ENCODE measurements around the gene ABCC2. TPM values are rescaled to one million over a fixed set of nuclear protein-coding genes. Genes with fewer than 3 reads are reported as not detected.

ABCC2 gene
- total and polyA plus RNA-seq, 2 donors from 2014 or later, result 2.3 to 15.4 TPM

DNA sequence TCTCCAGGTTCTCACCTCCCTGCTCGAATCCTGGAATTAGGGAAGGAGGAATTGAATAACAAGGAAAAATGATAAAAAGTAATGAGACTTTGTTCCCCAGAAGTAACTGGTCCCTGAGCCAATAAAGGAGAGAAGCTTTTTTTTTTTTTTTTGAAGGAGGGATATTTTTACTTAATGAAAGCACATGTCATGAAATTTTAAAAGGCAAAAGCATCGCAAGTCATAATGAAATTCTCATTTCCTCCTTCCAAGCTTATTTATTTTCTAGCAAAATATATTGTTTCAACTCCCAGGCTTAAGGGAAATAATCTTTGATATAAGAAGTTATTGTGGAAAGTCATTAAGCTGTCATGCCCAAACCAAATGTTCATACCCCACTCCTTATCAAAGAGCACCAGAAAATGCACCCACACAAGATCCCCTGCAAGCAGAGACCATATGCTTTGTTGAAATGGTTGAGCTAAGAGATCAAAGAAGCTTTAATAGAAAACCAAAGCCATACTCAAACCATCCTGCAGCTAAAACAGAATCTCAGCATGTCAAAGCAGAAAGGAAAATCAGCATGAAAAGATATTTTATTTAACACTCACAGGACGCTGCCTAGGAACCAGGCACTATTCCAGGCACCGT, 16.7 kb upstream of the ABCC2 start:
- no peak for DNase-seq
- no peak overlapping the region for H3K9ac ChIP-seq (ENCODE audit: low read length in 3 of 3)
- no peak for FAIRE-seq
- TF ChIP-seq, protein P1, sequence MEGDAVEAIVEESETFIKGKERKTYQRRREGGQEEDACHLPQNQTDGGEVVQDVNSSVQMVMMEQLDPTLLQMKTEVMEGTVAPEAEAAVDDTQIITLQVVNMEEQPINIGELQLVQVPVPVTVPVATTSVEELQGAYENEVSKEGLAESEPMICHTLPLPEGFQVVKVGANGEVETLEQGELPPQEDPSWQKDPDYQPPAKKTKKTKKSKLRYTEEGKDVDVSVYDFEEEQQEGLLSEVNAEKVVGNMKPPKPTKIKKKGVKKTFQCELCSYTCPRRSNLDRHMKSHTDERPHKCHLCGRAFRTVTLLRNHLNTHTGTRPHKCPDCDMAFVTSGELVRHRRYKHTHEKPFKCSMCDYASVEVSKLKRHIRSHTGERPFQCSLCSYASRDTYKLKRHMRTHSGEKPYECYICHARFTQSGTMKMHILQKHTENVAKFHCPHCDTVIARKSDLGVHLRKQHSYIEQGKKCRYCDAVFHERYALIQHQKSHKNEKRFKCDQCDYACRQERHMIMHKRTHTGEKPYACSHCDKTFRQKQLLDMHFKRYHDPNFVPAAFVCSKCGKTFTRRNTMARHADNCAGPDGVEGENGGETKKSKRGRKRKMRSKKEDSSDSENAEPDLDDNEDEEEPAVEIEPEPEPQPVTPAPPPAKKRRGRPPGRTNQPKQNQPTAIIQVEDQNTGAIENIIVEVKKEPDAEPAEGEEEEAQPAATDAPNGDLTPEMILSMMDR (IDR thresholded peaks at IDR 0.05; ENCODE audit: borderline replicate concordance, extremely low read depth, insufficient read depth), result no peak
- no peaks in the 10 kb centered on the region for H3K27me3 ChIP-seq (ENCODE audit: control insufficient read depth, insufficient read depth, low read length)
- H3K36me3 ChIP-seq (ENCODE audit: control insufficient read depth in 2 of 3, insufficient read depth in 3 of 3, low read length in 3 of 3), result no peaks in the 10 kb centered on the region
- no peaks in the 10 kb centered on the region for H3K9me3 ChIP-seq (ENCODE audit: control insufficient read depth in 2 of 3, insufficient read depth in 1 of 3, low read length in 3 of 3)
- intact Hi-C loops (cut with DNase I), result no loop called here
- H3K27ac ChIP-seq (ENCODE audit: low read depth in 2 of 2, low read length in 2 of 2), result no peak overlapping the region
- H3K4me1 ChIP-seq (ENCODE audit: control insufficient read depth in 2 of 3, insufficient read depth in 2 of 3, low read depth in 1 of 3, low read length in 3 of 3), result no peaks in the 10 kb centered on the region
- no peak overlapping the region for H3K4me3 ChIP-seq (ENCODE audit: low read length in 3 of 3)

DNA sequence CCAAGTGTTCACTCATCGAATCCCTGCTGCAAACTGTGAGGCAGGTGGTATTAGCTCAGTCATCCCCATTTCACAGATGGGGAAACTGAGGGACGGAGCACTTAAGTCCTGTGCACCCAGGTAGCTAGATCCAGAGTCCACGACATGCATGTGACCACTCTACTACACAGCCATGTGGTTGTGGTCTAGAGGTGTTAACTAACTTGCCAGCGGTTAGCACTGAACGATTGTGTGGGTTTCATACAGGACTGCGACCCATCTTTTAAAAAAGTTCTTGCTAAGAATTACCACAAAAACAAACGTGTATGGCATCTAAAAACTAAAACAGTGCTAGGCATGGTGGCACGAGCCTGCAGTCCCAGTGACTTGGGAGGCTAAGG, 16.1 kb upstream of the ABCC2 start:
- FAIRE-seq (no peak), DNase-seq (no peak)
- H3K36me3 ChIP-seq (ENCODE audit: control insufficient read depth in 2 of 3, insufficient read depth in 3 of 3, low read length in 3 of 3), result no peaks in the 10 kb centered on the region
- H3K4me1 ChIP-seq (ENCODE audit: control insufficient read depth in 2 of 3, insufficient read depth in 2 of 3, low read depth in 1 of 3, low read length in 3 of 3), result no peaks in the 10 kb centered on the region
- TF ChIP-seq, protein P1 (IDR thresholded peaks at IDR 0.05; ENCODE audit: borderline replicate concordance, extremely low read depth, insufficient read depth), result no peak
- H3K27ac ChIP-seq (ENCODE audit: low read depth in 2 of 2, low read length in 2 of 2), result no peak overlapping the region
- H3K9me3 ChIP-seq (ENCODE audit: control insufficient read depth in 2 of 3, insufficient read depth in 1 of 3, low read length in 3 of 3), result no peaks in the 10 kb centered on the region
- no peaks in the 10 kb centered on the region for H3K27me3 ChIP-seq (ENCODE audit: control insufficient read depth, insufficient read depth, low read length)
- intact Hi-C loops (cut with DNase I), result no loop called here
- no peak overlapping the region for H3K9ac ChIP-seq (ENCODE audit: low read length in 3 of 3)
- no peak overlapping the region for H3K4me3 ChIP-seq (ENCODE audit: low read length in 3 of 3)

DNA sequence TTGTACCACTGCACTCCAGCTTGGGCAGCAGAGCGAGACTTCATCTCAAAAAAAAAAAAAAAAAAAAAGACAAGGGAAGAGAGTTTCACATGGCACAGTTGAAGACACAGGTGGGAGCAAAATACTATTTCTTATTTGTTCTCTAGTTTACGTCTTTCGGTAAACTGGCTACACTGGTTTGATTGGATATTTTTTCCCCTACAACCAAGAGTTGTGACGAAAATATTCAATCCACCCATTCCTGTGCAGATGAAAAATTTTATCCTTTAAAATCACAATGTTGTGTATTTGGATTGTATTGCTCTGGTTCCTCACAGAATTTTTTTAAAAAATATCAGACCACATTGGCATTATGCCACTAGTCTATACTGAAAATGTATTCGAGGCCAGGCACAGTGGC, 14.5 kb upstream of the ABCC2 start:
- DNase-seq (no peak), FAIRE-seq (no peak)
- Histone ChIP-seq H3K9ac (ENCODE audit: low read length in 3 of 3) (no peak overlapping the region), H3K9me3 (ENCODE audit: control insufficient read depth in 2 of 3, insufficient read depth in 1 of 3, low read length in 3 of 3) (no peaks in the 10 kb centered on the region), H3K27ac (ENCODE audit: low read depth in 2 of 2, low read length in 2 of 2) (no peak overlapping the region), H3K4me1 (ENCODE audit: control insufficient read depth in 2 of 3, insufficient read depth in 2 of 3, low read depth in 1 of 3, low read length in 3 of 3) (no peaks in the 10 kb centered on the region), H3K4me3 (ENCODE audit: low read length in 3 of 3) (no peak overlapping the region), H3K27me3 (ENCODE audit: control insufficient read depth, insufficient read depth, low read length) (no peaks in the 10 kb centered on the region), H3K36me3 (ENCODE audit: control insufficient read depth in 2 of 3, insufficient read depth in 3 of 3, low read length in 3 of 3) (no peaks in the 10 kb centered on the region)
- TF ChIP-seq, protein P1 (IDR thresholded peaks at IDR 0.05; ENCODE audit: borderline replicate concordance, extremely low read depth, insufficient read depth), result no peak
- intact Hi-C loops (cut with DNase I), result no loop called here

GRCh38 chr10:99768556-99768955, 13.9 kb upstream of the ABCC2 start:
- TF ChIP-seq, protein P1 (IDR thresholded peaks at IDR 0.05; ENCODE audit: borderline replicate concordance, extremely low read depth, insufficient read depth), result no peak
- Histone ChIP-seq H3K27me3 (ENCODE audit: control insufficient read depth, insufficient read depth, low read length) (no peaks in the 10 kb centered on the region), H3K36me3 (ENCODE audit: control insufficient read depth in 2 of 3, insufficient read depth in 3 of 3, low read length in 3 of 3) (no peaks in the 10 kb centered on the region), H3K27ac (ENCODE audit: low read depth in 2 of 2, low read length in 2 of 2) (no peak overlapping the region), H3K9me3 (ENCODE audit: control insufficient read depth in 2 of 3, insufficient read depth in 1 of 3, low read length in 3 of 3) (no peaks in the 10 kb centered on the region), H3K9ac (ENCODE audit: low read length in 3 of 3) (no peak overlapping the region), H3K4me1 (ENCODE audit: control insufficient read depth in 2 of 3, insufficient read depth in 2 of 3, low read depth in 1 of 3, low read length in 3 of 3) (no peaks in the 10 kb centered on the region), H3K4me3 (ENCODE audit: low read length in 3 of 3) (no peak overlapping the region)
- intact Hi-C loops (cut with DNase I), result no loop called here
- DNase-seq (no peak), FAIRE-seq (no peak)

All from kidney (tissue), 14 donors.